ENCODE results near the gene ME3.

The ME3 gene

GRCh38 chr11:86615487-86615886, 56.9 kb downstream of the ME3 start:
- TF ChIP-seq USF1 (IDR thresholded peaks at IDR 0.05), result no peak
- TF ChIP-seq TCF12 (IDR thresholded peaks at IDR 0.05; ENCODE audit: low read depth), result no peak
- no peak for TF ChIP-seq MAX (IDR thresholded peaks at IDR 0.05)
- TF ChIP-seq TEAD4 (IDR thresholded peaks at IDR 0.05), result no peak
- TF ChIP-seq FOXM1 (IDR thresholded peaks at IDR 0.05; ENCODE audit: borderline replicate concordance, low read depth), result no peak
- no peak for TF ChIP-seq CREB1 (IDR thresholded peaks at IDR 0.05; ENCODE audit: low read depth)
- no peak for TF ChIP-seq ZBTB7A (IDR thresholded peaks at IDR 0.05; ENCODE audit: low read depth)
- no peak for TF ChIP-seq EGR1 (IDR thresholded peaks at IDR 0.05)
- no peak for TF ChIP-seq EP300 (IDR thresholded peaks at IDR 0.05; ENCODE audit: borderline replicate concordance)
- TF ChIP-seq CEBPB (IDR thresholded peaks at IDR 0.05), result no peak
- TF ChIP-seq REST (IDR thresholded peaks at IDR 0.05; ENCODE audit: low read depth), result no peak
- no peak for TF ChIP-seq TAF1 (IDR thresholded peaks at IDR 0.05; ENCODE audit: low read depth)
- no peak for TF ChIP-seq NFIC (IDR thresholded peaks at IDR 0.05)
- no peak for TF ChIP-seq YY1 (IDR thresholded peaks at IDR 0.05; ENCODE audit: low read depth)
- no peak for TF ChIP-seq RAD21 (IDR thresholded peaks at IDR 0.05; ENCODE audit: low read depth)

GRCh38 chr11:86610559-86611341, 61.7 kb downstream of the ME3 start:
- TF ChIP-seq FOXM1 (IDR thresholded peaks at IDR 0.05; ENCODE audit: borderline replicate concordance, low read depth), result no peak
- no peak for TF ChIP-seq RAD21 (IDR thresholded peaks at IDR 0.05; ENCODE audit: low read depth)
- no peak for TF ChIP-seq CEBPB (IDR thresholded peaks at IDR 0.05)
- no peak for TF ChIP-seq ZBTB7A (IDR thresholded peaks at IDR 0.05; ENCODE audit: low read depth)
- no peak for TF ChIP-seq TCF12 (IDR thresholded peaks at IDR 0.05; ENCODE audit: low read depth)
- no peak for TF ChIP-seq EP300 (IDR thresholded peaks at IDR 0.05; ENCODE audit: borderline replicate concordance)
- no peak for TF ChIP-seq TAF1 (IDR thresholded peaks at IDR 0.05; ENCODE audit: low read depth)
- TF ChIP-seq NFIC (IDR thresholded peaks at IDR 0.05), result no peak
- no peak for TF ChIP-seq REST (IDR thresholded peaks at IDR 0.05; ENCODE audit: low read depth)
- TF ChIP-seq USF1 (IDR thresholded peaks at IDR 0.05), result no peak
- no peak for TF ChIP-seq EGR1 (IDR thresholded peaks at IDR 0.05)
- no peak for TF ChIP-seq CREB1 (IDR thresholded peaks at IDR 0.05; ENCODE audit: low read depth)
- TF ChIP-seq YY1 (IDR thresholded peaks at IDR 0.05; ENCODE audit: low read depth), result no peak
- no peak for TF ChIP-seq TEAD4 (IDR thresholded peaks at IDR 0.05)
- TF ChIP-seq MAX (IDR thresholded peaks at IDR 0.05), result no peak

- TF ChIP-seq TEAD4 (IDR thresholded peaks at IDR 0.05), result 0 out of 2 replicates have a peak, but pooled peaks have one; percentile 16
- no peak for TF ChIP-seq CREB1 (IDR thresholded peaks at IDR 0.05; ENCODE audit: low read depth)
- TF ChIP-seq RAD21 (IDR thresholded peaks at IDR 0.05; ENCODE audit: low read depth), result peak; percentile 68
- TF ChIP-seq NFIC (IDR thresholded peaks at IDR 0.05), result peak; percentile 66
- TF ChIP-seq USF1 (IDR thresholded peaks at IDR 0.05), result no peak
Measured at GRCh38 chr11:86608251-86608799, 64.1 kb downstream of the ME3 start.

- TF ChIP-seq EGR1 (IDR thresholded peaks at IDR 0.05), result no peak
- TF ChIP-seq RAD21 (IDR thresholded peaks at IDR 0.05; ENCODE audit: low read depth), result peak; percentile 13; the same call in 1 of the 2 replicates
Measured at GRCh38 chr11:86606836-86607481, 65.5 kb downstream of the ME3 start.

GRCh38 chr11:86606270-86606835, 66.1 kb downstream of the ME3 start:
- TF ChIP-seq ZBTB7A (IDR thresholded peaks at IDR 0.05; ENCODE audit: low read depth) (no peak), FOXM1 (IDR thresholded peaks at IDR 0.05; ENCODE audit: borderline replicate concordance, low read depth) (no peak), EGR1 (IDR thresholded peaks at IDR 0.05) (no peak), RAD21 (IDR thresholded peaks at IDR 0.05; ENCODE audit: low read depth) (no peak), YY1 (IDR thresholded peaks at IDR 0.05; ENCODE audit: low read depth) (no peak), NFIC (IDR thresholded peaks at IDR 0.05) (no peak), TAF1 (IDR thresholded peaks at IDR 0.05; ENCODE audit: low read depth) (no peak), MAX (IDR thresholded peaks at IDR 0.05) (no peak)

Data from Ishikawa (cell line).